SK-N-SH (cell line): Measurements from ENCODE around the gene USH1G.

Source experiments
- CTCF ChIP-seq: fragments of 200-600 bp; sonication (generic); IDR thresholded peaks from 2 replicates; pipeline ENCODE4 v1.6.1; 2017; ENCODE audit warnings: antibody characterized with exemption, mild to moderate bottlenecking, moderate library complexity
- MAX ChIP-seq: IDR thresholded peaks from 2 replicates; pipeline ENCODE4 v1.4.0; 2012; ENCODE audit warnings: low read depth
- POLR2AphosphoS5 ChIP-seq: IDR thresholded peaks from 2 replicates; pipeline ENCODE4 v1.6.1; 2012; ENCODE audit warnings: low read depth, low read length
- TAF1 ChIP-seq: IDR thresholded peaks from 2 replicates; pipeline ENCODE4 v1.6.1; 2012; ENCODE audit warnings: low read depth, mild to moderate bottlenecking, low read length, moderate library complexity, borderline replicate concordance

- no peak for TF ChIP-seq CTCF
- no peak for TF ChIP-seq POLR2AphosphoS5
- no peak for TF ChIP-seq MAX
- no peak for TF ChIP-seq TAF1
Measured at GRCh38 chr17:74919440-74920305, 3.4 kb downstream of the USH1G start.
